NCI-H446 (cell line): Measurements from ENCODE around the gene RNF152.
A peak's percentile ranks its signal among the peaks of the same experiment; 100 is the strongest.

Source experiments
- DNase-seq, 2 experiments: peaks; one replicate each; lab custom pipeline; 2025; lab: John Stamatoyannopoulos, UW

RNF152 gene

DNA sequence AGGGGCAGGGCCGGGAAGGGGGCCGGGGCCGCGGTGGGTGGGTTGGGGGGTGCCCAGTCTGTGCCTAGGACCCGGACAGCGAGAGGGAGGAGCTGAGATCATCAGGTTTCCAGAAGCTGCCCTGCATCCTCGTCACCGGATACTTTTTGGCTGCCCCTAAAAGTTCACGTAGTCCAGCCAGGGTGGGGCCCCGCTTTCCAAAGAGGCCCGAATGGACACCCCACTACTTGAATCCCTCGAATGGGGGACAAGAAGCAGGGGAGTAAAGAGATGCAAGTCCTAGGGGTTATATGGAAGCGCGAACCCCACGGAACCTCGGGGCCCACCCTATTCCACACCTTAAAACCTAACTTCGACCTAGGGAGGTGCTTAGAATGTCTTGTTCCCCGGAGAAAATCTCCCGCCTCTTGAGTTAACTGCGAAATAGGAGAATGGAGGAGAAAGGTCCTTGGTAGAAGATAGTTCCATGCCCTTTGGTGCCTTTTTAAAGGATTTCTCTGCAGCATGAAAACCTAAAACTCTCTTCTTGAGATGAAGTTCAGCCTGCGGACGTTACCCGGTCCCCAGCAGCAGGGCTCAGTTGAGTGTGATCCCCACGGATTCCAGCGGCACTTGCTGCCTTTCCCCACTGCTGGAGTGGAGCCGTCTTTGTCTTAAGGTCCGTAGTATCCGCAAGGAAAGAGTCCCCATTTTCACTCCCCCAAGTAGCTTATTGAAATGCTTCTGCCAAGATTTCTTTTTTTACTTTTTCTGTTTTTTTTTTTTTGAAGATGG is 2.1 kb upstream of the RNF152 start:
- no peak for DNase-seq

DNA sequence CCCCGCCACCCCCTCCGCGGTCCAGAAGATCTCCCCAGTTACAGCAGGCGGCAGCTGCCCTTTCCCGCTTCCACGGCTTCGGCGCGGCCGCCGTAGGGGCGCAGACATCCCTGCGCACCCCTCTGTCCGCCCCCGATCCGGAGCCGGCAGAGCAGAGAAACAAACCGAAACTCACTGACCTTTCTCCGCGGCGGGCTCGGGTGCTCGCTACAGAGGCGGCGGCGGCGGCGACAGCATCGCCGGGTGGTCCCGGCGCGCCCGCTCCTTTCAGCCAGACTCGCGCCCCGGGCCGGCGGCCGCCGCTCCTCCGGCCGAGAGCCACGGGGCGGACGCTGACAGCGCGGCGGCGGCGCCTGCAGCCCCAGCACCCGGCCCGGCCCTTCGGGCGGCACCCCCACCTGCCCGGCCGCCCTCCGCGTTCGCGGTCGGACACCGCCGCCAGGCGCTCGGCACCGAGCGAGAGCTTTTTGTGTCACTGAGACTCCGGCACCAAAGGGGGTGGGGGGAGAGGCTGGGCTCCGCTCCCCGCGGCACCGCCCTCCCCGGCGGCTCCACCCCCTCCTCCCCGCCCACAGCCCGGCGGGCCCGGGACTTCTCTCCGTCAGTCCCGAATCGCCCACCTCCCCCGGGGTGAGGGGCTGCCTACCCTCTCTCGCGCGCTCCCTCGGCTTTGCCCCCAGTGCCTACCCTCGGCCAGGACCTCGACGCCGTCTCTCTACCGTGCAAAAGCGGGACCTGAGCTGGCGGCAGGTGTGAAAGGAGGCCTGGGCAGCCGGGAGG is 1.4 kb upstream of the RNF152 start:
- peak; percentile 41 to 84 for DNase-seq

DNA sequence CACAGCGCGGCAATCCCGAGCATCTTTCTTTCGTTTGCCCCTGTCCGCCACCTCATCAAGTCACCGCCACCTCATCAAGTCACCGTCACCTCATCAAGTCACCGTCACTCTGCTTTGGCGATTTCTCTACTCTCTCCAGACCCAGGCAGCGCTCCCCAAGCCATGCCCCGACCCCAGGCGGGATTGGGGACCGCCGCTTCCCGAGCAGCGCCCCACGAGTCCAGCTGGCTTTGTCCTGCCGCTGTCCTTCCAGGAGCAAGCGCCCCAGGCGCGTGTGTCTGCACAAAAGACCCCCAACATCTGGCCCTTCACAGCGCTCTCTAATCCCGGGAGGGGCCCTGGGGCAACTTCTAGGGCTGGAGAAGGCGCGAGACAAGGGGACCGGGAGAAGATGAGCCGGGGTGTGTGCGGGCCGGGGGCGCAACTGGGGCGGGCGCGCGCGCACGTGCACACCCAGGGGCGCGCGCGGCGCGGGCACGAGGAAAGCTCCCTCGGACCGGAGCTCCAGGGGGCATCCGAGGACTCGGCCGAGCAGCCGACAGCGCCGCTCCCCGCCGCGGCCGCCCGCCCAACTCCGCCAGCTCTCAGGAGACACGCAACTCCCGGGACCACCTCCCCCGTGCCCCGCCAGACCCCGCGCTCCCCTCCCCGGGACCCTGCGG is 633 bp upstream of the RNF152 start:
- peak in 1 of 2 experiments; percentile 57 for DNase-seq

DNA sequence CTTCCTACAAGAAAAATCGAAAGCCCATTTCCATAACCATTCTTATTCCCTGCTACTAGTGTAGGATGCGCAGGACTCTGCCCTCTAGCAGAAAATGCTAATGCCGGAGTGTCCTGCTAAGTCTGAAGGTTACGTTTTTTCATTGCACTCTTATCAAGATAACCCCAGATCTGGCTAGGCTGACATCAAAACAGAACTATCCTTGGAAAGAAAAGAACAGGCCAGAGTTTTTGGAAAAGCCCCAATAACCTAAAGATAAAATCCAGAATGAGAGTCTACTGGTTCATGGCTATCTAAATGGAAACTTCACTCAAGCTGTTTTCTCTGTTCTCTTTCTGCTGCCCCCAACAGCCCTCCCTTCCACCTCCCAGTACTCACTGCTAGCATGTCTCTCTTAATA is 913 bp downstream of the RNF152 start:
- no peak for DNase-seq

DNA sequence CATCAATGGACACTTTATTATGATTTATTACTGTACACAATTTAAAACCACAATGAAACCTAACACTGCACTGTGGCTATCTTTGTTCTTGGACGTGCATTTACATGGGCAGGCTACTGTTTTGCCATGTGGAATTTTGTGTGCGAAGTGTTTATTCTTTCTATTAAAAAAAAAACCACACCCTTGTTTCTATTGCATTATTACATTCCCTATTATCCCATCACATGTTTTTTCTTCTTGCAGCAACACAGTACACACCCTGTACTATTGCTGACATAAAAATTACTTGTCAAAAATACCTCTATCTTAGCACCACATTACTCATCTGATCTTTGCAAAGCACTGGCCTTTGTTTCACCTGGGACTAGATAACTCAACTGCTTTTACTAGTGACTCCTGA is 1.5 kb downstream of the RNF152 start:
- DNase-seq = no peak

DNA sequence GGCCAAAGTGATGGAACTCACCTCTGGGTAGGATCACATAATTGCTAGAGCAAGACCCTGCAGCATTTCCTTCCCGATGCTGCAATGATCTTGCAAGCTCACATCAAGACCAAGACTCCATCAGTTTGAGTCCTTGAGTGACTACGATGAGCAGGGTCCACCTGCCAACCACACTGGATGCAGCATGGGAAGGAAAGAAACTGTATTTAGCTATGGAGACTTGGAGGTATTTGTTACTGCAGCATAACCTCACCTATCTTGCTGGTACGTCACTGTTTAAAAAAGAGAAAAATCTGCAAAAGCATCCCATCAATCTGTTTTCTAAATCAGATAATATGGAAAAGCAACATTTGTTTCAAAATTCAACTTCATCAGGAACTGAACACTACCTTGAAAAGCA is 2.5 kb downstream of the RNF152 start:
- DNase-seq = no peak

DNA sequence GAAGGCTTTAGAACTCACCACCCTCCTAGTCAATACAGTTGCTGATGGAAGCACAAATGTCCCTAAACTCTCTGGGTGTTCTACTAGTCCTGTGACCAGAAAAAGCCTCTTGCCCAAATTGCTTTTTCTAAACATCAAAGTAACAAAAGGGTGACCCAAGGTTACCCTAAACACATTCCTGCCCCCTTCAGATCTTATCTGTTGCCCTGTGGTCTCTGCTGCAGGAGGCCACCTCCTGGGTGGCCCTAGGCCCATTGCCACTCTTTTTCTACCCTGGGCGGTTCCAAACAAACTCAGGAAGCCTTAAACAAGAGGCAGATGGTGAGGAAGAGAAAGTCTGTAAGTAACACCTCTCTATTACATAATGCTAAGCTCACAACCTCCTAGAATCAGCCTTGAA is 3.3 kb downstream of the RNF152 start:
- DNase-seq = no peak

DNA sequence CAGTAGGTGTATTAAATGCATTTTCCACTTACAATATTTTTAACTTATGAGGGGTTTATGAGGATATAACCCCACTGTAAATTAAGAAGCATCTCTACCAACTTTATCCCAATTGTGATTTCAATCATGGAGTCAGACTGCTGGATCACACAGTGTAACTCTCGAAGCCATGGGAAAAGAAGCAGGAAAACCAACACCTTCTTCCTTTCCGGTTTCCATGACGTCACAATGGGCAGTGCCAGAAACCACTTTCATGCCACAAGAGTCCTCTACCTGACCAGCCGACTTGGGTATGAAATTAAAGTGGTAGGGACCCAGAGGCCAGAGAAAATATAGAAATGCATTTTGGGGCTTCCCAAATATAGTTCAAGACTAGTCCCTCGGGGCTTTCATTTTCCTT is 4.2 kb downstream of the RNF152 start:
- no peak for DNase-seq

DNA sequence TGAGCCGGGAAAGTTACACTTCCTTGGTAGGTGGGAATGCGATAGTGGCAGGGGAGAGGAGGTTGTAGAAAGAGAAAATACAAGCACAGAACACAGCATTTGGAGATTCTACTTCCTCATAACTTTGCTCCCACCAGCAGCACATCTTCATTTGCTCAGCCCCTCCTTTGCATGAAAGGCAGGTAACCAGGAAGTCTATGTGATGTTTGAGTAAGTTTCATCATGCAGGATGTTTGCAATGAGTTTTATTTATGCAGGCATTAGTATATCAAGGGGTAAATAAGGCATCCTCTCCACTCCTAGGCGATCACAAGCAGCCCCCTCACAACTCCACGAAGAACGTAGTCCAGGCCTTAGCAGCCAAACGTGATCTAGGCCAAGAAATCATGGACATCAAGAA is 5.0 kb downstream of the RNF152 start:
- no peak for DNase-seq

DNA sequence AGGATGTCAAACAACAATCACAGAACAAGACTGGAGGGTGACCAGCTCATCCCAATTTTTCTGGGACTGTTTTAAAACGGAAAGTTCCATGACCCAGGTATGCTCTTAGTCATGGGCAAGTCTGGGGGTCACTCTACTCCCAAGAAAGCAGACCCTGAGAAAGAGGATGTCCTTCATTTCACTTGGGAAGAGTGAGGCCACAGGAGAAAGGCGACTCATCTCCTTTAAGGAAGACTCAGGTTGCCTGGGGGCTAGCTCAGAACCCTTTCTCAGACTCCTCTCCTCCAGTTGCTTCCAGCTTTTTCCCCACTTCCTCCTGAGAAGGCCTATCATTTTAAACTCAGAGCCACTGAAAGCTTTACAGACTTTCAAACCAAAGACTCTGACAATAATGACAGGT is 9.3 kb downstream of the RNF152 start:
- no peak for DNase-seq

DNA sequence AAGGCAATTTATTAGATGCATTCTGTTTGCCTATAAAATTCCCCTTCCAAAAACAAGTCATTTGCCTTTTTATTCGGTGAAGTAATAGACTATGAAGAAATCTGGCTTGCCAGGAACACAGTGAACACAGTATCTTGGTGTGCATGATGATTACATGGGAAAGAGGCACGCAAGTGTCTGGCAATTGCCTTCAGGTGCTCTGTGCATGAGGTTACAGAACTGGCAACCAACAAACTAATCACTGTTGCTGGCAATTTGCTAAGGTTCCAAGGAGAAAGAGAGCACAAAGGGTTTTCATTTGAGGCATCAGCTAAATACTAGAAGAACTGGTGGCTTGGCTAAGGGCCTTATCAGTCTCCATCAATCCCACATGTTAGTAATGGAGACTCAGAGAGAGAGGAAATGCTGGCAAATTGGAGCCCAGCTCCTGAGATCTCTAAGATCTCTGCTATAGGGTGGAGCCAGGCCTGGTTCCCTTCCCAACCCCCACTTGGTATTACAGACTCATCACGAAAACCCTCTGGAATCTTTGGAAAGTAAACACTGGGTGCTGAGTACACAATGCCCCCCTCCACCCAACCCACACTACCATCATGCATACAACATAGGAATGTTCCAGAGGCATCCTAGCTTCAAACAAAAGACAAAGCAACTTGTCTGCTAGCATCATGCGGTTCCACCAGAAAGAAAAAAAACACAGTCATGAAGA is 10.4 kb downstream of the RNF152 start:
- no peak for DNase-seq

DNA sequence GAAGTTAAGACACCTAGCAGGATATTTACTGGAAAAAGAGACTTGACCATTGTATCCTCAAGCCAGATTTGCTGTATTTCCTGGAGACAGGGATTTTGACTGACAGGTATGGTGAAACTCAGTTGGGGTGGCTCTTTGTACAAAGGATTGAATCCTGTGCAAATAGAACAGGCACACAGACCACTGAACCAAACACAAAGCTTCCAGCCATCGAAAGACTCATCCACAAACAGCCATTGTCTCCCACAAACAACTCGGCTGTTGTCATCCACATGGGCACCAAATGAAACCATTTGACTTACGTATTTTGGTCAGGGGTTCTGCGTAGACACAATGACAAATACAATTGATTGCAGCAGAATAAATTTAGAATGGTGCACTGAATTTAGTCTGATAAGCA is 15.9 kb downstream of the RNF152 start:
- no peak for DNase-seq

DNA sequence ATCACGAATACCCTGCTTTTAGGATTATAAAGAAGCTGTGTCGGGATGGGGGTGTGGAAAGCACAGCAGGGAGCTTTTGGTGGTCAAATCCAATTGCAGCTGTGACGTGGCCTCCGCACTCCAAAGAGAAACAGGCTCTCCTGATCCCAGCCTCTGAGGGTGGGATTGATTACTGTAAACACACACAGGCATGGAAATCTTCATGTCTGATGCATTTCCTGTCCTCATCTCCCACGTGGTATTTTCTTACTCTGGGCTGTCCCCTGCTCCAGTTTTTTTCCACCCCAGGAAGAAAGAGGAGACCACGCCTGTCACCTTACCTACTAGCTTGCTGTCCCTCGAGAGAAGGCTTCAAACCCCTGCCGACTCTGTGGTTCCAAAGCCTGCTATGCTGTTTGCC is 22.7 kb downstream of the RNF152 start:
- DNase-seq = no peak

DNA sequence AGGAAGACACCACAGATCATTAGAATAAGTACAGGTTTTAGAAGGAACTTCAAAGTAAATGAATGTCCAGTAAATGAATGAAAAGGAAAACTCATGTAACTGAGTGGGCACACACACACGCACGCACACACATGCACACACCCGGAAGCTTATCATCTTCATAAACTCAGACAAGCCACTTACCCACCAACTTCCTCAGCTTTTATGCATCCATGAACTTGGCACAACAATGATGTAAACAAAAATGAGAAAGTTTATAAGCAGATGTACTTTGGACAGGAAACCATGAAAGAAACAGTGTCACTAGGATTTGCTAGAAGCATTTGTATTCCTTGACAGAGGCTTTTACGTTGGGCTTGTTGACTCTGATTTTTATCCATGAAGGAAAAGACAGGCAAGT is 23.2 kb downstream of the RNF152 start:
- DNase-seq = no peak

DNA sequence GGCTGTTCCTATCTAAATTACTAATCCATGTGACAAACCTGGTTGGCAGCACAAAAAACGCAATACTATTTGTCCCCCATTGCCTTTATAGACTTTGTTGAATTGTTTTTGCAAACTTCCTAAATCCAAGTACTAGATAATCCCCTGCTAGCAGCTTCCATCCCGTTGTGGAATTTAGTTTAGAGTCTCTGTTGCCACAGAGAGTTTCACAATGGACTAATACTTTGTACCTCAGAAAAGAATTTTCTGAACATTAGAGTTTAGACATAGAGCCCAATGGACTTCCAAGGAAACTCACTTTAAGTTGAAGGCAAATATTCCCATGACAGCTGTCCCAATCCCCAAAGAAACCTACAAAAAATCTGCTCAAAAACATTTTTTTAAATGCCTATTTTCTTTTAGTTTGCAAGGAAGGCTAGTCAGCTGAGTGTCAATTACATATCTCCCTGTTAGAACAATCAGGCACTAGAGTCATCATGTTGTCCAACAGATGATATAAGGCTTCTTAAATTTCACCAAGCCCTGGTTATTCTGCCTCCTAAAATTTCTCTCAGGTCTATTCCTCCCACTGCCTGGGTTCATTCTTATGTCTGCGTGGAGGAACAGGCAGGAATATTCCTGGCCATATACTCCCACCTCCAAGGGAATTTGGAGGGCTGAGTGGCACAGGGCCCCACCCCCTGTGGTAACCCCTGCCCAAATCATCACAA is 27.2 kb downstream of the RNF152 start:
- no peak for DNase-seq

DNA sequence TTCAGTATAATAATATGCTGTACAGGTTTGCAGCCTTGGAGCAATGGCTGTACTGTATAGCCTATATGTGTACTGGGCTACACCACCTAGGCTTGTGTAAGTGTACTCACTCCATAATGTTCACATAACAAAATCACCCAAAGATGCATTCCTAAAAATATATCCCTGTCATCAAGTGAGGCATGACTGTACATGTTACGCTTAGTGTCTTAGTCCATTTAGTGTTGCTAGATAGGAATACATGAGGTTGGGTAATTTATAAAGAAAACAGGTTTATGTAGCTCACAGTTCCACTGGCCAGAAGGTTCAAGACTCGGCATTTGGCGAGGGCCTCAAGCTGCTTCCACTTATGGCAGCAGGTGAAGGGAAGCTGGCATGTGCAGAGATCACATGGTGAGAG is 31.4 kb downstream of the RNF152 start:
- DNase-seq = no peak

DNA sequence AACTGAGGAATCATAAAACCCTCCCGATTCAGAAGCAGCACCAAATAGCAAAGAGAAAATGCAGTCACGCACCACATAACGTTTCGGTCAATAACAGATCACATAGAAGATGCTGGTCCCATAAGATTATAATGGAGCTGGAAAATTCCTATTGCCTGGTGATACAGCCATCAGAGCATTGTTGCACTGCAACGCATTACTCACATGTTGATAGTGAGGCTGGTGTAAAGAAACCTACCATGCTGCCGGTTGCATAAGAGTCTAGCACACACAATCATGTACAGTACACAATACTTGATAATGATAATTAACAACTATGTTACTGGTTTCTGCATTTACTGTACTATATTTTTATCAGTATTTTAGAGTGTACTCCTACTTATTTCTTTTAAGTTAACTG is 32.5 kb downstream of the RNF152 start:
- DNase-seq = no peak

DNA sequence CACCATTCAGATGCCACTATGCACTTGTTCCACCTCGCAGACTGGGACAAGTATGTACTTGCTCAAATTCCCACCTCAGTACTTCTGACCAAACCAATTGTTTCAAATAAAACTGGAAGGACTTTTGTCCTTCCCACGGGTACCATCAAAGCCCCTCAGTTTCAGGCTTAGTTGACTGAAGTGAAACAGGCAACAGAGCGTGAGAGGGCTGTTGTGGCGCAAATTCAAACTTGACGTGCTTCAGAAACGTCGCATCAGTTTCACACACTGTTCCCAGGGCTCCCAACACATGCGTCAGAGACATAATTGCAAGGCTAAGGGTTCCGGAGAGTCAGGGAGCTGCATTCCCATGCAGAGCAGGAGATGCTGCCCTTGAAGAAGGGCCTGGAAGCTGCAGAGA is 33.7 kb downstream of the RNF152 start:
- DNase-seq = no peak

DNA sequence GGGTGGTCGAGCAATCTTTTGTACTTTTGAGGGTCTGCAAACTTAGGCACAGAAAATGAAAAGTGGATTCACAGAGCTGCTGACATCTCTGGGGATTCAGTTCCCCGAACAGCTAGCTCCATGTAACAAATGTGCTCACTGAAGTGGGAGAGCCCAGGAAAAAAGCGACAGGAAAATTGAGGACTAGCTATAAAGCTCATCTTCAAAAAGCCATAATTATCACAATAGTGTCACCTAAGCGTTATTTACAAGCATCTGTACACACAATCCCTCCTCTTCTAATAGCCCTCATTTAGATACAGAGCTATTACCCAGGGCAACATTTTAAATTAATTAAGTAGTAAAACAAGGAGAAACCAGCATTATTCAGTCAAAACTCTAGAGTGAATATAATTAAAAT is 36.1 kb downstream of the RNF152 start:
- DNase-seq = no peak

DNA sequence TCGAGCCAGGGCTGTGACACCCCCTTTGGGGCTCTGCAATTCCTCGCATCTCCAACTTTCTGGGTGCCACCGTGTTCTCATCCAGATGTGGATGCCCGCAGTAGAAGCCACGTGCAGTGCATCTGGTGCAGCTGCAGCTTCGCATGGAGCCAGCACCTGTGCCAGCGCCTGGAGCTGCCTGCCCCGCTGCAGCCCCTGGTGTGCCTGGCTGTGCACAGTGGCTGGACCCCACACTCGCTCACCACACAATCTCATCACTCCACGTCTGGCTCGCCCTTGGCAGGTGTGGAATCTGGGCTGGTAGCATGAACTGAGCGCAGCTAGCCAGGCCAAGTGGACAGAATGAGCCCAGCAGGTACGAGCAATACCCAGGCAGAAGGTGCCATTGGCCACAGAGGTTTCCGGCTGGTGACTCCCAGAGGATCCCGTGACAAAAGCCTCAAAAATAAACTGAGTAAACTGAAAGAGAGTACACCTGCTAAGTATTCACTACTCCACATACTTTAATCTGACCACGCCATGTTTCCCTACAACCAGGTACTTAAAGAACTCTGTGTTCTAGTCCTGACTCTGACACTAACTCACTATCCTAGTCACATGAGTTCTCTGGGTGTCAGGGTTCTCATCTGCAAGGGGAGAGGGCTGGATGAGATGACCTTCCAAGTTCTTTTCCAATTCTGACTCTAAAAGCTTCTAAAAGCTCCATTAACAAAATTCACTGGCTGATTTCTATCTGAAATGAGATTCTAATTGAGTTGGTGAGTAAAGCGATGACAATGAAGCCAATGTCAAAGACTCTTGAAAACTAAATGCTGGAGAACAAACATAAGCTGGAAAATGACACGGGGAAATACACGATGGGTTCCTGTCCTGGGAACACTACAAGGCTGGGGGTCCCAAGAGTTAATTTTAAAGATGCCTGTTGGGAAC is 37.1 kb downstream of the RNF152 start:
- DNase-seq = no peak
